ENCODE results near the gene PRKAG1. TPM values are rescaled to one million over a fixed set of nuclear protein-coding genes. Genes with fewer than 3 reads are reported as not detected.

The PRKAG1 gene
- total RNA-seq, 2 donors from 2014 or later, result 27.6 to 38.1 TPM

GRCh38 chr12:49038291-49038955 lies 19.8 kb upstream of the PRKAG1 start:
- Histone ChIP-seq H3K4me3 (ENCODE audit: low read length) (no peak overlapping the region), H3K36me3 (ENCODE audit: control insufficient read depth, insufficient read depth, low read length) (peaks cover 87% of the 10 kb centered on the region), H3K9ac (ENCODE audit: extremely low read depth, low read length, poor library complexity, severe bottlenecking) (no peak overlapping the region), H3K27me3 (ENCODE audit: control insufficient read depth, insufficient read depth, low read length, poor library complexity, severe bottlenecking) (no peaks in the 10 kb centered on the region), H3K4me1 (ENCODE audit: control insufficient read depth, insufficient read depth, low read length) (no peaks in the 10 kb centered on the region), H3K27ac (ENCODE audit: low read depth, low read length) (no peak overlapping the region), H3K9me3 (ENCODE audit: control insufficient read depth, low read length) (no peaks in the 10 kb centered on the region)
- WGBS, 2 experiments (ENCODE audit: insufficient coverage in 1 of 2, insufficient read length in 1 of 2), result 93 to 94% methylated on average over 17 to 20 of the region's 20 CpGs
- no peak overlapping the region for H3K4me3 Mint-ChIP-seq
- no peaks in the 10 kb centered on the region for H3K9me3 Mint-ChIP-seq
- no peaks in the 10 kb centered on the region for H3K27me3 Mint-ChIP-seq (ENCODE audit: insufficient read depth)
- H3K27ac Mint-ChIP-seq, result no peak overlapping the region
- H3K4me1 Mint-ChIP-seq, result no peaks in the 10 kb centered on the region
- peaks cover 88% of the 10 kb centered on the region for H3K36me3 Mint-ChIP-seq (ENCODE audit: low read depth)
- TF ChIP-seq CTCF (conservative IDR thresholded peaks at IDR 0.05), result no peak
- no peak for DNase-seq

- H3K27ac ChIP-seq (ENCODE audit: low read depth, low read length), result no peak overlapping the region
- H3K9me3 Mint-ChIP-seq, result no peaks in the 10 kb centered on the region
- no peaks in the 10 kb centered on the region for H3K27me3 Mint-ChIP-seq (ENCODE audit: insufficient read depth)
- peaks cover 86% of the 10 kb centered on the region for H3K36me3 Mint-ChIP-seq (ENCODE audit: low read depth)
- H3K4me3 Mint-ChIP-seq, result no peak overlapping the region
- H3K4me1 Mint-ChIP-seq, result no peaks in the 10 kb centered on the region
- H3K4me3 ChIP-seq (ENCODE audit: low read length), result no peak overlapping the region
- H3K9ac ChIP-seq (ENCODE audit: extremely low read depth, low read length, poor library complexity, severe bottlenecking), result no peak overlapping the region
- DNase-seq, result no peak
- peaks cover 83% of the 10 kb centered on the region for H3K36me3 ChIP-seq (ENCODE audit: control insufficient read depth, insufficient read depth, low read length)
- TF ChIP-seq CTCF (conservative IDR thresholded peaks at IDR 0.05), result no peak
- no peak overlapping the region for H3K27ac Mint-ChIP-seq
- no peaks in the 10 kb centered on the region for H3K27me3 ChIP-seq (ENCODE audit: control insufficient read depth, insufficient read depth, low read length, poor library complexity, severe bottlenecking)
- H3K4me1 ChIP-seq (ENCODE audit: control insufficient read depth, insufficient read depth, low read length), result no peaks in the 10 kb centered on the region
- no peaks in the 10 kb centered on the region for H3K9me3 ChIP-seq (ENCODE audit: control insufficient read depth, low read length)
- WGBS, 2 experiments (ENCODE audit: insufficient coverage in 1 of 2, insufficient read length in 1 of 2), result 93 to 98% methylated on average over 7 of the region's 7 CpGs
These were observed 19.3 kb upstream of the PRKAG1 start for GRCh38 chr12:49037947-49038237.

- H3K27ac ChIP-seq (ENCODE audit: low read depth, low read length), result no peak overlapping the region
- no peaks in the 10 kb centered on the region for H3K27me3 Mint-ChIP-seq (ENCODE audit: insufficient read depth)
- peaks cover 82% of the 10 kb centered on the region for H3K36me3 ChIP-seq (ENCODE audit: control insufficient read depth, insufficient read depth, low read length)
- peaks cover 86% of the 10 kb centered on the region for H3K36me3 Mint-ChIP-seq (ENCODE audit: low read depth)
- TF ChIP-seq CTCF (conservative IDR thresholded peaks at IDR 0.05), result no peak
- no peaks in the 10 kb centered on the region for H3K27me3 ChIP-seq (ENCODE audit: control insufficient read depth, insufficient read depth, low read length, poor library complexity, severe bottlenecking)
- DNase-seq, result no peak
- H3K9me3 Mint-ChIP-seq, result no peaks in the 10 kb centered on the region
- no peak overlapping the region for H3K27ac Mint-ChIP-seq
- H3K4me1 Mint-ChIP-seq, result no peaks in the 10 kb centered on the region
- no peak overlapping the region for H3K4me3 Mint-ChIP-seq
- H3K9ac ChIP-seq (ENCODE audit: extremely low read depth, low read length, poor library complexity, severe bottlenecking), result no peak overlapping the region
- H3K4me1 ChIP-seq (ENCODE audit: control insufficient read depth, insufficient read depth, low read length), result no peaks in the 10 kb centered on the region
- no peaks in the 10 kb centered on the region for H3K9me3 ChIP-seq (ENCODE audit: control insufficient read depth, low read length)
- H3K4me3 ChIP-seq (ENCODE audit: low read length), result no peak overlapping the region
- WGBS, 2 experiments (ENCODE audit: insufficient coverage in 1 of 2, insufficient read length in 1 of 2), result 95 to 97% methylated on average over 5 to 9 of the region's 9 CpGs
These were observed 18.8 kb upstream of the PRKAG1 start for GRCh38 chr12:49037111-49037946.
